ENCODE results near the gene TEX12.
"Not testable (repeated sequence)": the region's sequence is repeated elsewhere in the genome, so short reads cannot be mapped to it uniquely, and the experiment has no call there.

Gene TEX12

DNA sequence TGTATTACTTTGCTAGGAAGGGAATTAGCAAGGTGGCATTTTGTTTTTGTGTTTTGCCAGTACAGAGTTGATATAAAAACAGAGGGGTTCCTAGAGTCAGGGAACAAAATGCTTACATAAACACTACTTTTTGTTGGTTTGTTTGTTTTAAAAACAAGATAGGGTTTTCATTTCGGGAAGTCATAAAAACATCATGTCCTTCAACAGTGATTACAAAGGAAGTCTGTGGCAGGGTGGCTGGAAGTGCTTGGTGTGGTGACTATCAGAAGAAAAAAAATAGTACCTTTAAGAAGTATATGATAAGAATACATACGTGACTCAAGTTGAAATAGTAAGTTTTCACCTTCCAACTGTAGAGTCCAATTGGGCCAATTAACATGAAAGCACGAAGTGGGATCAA is 2.1 kb upstream of the TEX12 start:
- DNase-seq = no peak

DNA sequence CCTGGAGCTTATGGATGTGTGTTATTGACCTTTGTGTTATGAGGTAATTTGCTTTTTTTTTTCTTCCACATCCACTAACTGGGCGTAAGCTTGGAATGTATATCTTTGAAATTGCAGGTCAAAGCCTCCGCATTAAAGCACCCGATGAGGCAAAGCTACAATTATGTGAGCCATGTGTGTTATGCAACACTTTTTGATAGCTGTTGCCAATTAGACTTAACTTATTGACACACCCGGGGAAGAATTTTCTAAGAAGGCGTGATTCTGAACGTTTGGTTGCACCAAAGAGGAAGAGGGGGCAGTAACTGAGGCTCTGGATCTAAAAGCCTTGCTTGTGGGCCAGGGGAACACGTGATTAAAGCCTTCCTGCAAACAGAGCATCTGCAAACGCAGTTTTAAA is 610 bp upstream of the TEX12 start:
- DNase-seq = no peak

DNA sequence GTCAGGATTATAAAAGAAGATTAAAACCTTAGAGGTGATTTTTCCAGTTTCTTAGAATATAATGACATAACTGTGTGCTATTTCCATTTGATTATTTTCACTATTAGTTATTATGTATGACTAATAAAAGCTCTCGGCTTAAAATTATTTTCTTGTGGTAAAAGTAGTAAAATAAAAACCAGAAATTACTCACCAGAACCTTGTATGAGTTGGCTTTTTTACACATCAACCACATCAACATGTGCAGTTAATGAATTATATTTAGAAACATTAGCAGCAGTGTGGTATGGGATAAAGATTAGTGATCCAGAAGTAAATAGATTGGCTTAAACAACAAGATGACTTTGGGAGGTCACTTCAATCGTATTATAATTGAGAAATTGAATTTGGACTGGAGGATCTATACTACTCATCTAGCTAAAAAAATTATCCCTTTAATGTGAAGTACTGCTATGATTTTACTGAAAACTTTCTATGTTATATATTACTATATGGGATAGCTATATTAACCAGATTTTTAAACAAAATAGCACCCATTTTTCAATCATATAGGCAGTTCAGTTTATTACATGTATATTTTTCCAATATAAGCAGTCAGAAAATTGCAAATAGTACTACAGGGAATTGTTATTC is 5.3 kb downstream of the TEX12 start:
- no peak for DNase-seq

DNA sequence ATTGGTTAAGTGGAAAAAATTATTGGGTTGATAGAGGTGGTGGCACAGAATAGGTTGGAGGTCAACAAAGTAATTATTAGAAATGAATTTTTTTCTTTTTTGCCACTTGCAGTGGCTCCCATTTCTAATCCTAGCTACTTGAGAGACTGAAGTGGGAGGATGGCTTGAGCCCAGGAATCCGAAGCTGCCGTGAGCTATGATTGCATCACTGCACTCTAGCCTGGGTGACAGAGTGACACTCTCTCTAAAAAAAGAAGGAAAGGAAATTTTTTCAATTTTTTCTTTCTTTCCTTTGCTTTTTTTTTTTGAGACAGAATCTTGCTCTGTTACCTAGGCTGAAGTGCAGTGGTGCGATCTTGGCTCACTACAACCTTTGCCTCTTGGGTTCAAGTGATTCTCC is 6.0 kb downstream of the TEX12 start:
- no peak for DNase-seq

DNA sequence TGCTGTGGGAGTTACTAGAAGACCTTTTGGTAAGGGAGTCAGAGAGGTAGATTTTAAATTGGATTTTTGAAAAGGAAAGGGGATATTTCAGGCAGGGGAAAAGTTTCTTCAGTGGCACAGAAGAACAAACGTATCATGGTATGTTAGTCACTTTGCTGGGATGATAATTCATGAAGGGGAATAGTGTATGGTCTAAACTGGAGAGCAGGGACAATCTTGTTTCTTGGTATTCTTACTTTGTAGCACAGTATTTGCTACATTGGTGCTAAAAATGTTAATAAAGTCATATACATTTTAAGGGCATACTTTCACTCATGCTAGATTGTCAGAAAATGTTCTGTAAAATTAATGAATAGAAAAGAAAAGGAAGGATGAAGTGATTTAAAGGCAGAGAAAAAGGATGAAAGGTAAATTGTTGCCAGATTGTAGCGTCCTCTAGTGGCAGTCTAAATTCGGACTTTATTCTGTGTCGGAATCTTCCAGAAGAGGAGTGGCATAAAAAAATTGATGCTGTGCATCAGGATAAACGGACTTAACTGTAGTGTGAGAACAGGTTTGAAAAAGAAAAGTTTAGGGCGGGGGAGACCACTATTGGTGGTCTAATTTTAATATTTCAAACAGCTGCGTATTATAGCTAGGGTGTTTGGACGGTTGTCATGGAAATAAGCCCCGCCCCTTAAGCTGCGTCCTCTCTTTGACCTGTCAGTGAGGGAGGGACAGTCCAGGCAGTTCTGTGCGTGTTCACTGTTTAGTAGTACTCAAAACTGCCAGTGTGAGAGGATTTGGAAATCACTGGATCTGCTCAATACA is 7.8 kb downstream of the TEX12 start, which contains the start of gene BCO2:
TSS of gene BCO2 (plus strand) at position 724 of the 810 bp plus-strand sequence. CDS start 90 bp downstream, outside the sequence.
- peak; percentile 66 for DNase-seq

DNA sequence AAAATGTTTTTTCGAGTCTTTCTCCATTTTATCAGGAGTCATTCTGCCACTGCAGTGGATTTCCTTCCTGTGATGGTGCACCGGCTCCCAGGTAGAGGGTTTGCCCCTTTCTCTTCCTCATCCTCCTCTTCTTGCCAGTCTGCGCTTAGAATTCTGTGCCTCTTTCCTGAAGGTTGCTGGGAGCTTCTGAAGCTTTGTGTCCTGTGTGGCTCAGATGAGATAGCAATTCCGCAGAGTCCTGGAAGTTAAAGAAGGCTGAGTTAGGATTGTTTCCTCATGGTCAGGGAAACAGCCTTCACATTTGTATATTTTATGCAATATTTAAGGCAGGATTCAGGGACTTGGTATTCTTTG is 8.4 kb downstream of the TEX12 start:
- no peak for DNase-seq

GRCh38 chr11:112176077-112176476 is 8.9 kb downstream of the TEX12 start:
- DNase-seq = no peak

DNA sequence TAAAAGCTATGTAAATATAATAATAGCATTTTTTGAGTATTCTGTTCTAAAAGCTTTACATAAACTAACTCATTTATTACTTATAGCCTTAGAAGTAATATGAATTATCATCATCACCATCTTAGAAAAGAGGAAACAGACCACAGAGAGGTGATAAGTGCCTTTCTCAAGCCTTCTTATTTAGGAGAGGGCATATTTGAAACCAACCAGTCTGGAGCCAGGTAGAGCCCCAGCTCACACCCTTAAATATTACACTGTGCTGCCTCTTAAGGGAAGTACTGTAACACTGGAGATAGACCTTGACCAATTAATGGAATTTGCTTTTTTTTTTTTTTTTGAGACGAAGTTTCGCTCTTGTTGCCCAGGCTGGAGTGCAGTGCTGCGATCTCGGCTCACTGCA is 10.4 kb downstream of the TEX12 start:
- DNase-seq = no peak

DNA sequence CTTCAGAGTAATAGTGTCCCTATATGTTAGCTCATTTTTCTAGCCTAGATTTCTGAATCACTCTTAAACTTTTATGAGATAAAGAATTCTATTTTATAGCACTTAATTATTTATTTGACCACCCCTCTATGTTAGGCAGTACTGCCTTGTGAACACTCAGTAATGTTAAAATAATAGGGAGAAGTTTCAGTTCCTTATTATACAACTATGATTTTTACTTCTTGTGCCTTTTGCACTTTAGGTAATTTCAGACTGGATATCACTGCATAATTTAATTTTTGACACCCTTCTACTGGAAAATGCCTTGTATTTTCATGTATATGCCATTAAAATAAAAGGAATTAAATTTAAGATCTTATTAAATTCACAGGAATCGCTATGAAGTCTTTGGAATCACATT is 11.3 kb downstream of the TEX12 start:
- DNase-seq = no peak

DNA sequence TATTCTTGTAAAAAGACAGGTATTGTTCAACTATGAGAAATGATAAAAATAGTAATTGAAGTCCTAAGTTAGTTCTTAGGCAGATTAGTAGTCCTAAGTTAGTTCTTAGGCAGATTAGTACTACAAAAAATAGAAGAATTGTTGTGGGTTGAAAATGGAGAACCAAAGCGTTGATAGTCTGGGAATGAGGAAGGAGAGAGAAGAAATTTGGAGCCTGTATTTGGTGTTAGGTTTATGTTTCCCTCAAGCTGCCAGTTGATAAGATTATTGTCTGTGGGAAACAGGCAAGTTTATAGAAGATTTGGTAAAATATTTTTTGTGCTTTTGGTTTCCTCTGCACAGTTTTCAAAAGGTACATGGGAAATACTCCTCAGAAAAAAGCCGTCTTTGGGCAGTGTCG is 11.8 kb downstream of the TEX12 start:
- DNase-seq = no peak

- no peak for DNase-seq
Measured at GRCh38 chr11:112179601-112180000, 12.4 kb downstream of the TEX12 start.

DNA sequence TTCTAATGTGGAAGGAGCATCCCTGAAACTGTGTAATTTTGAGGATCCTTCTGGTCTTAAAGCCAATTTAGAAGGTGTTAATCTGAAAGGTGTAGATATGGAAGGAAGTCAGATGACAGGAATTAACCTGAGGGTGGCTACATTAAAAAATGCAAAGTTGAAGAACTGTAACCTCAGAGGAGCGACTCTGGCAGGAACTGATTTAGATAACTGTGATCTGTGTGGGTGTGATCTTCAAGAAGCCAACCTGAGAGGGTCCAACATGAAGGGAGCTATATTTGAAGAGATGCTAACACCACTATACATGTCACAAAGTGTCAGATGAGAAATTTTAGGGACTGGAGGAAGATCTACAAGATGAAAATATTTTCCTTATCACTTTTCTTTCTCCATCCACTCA is 15.7 kb downstream of the TEX12 start:
- DNase-seq = no peak

- DNase-seq = no peak
Measured at GRCh38 chr11:112185883-112186282, 18.7 kb downstream of the TEX12 start.

DNA sequence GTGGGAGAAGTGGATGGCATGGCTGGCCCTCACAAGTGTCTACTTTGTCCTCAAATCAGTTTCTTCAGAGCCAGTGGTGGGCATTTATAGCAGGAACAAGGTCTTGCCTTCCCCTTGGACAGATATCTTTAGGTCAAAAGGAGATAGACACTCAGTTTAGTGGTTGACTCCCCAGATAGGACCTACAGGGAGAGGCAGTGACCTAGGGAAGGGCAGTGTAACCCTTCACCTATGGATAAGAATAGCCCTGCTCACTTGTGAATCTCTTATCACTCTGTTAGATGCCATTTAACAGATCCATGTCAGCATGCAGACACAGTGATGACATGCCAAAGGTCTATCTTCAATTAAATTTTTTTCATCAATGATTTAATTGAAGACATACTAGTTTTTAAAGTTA is 19.1 kb downstream of the TEX12 start:
- DNase-seq = no peak

GRCh38 chr11:112195113-112195512 is 27.9 kb downstream of the TEX12 start:
- not testable (repeated sequence) for DNase-seq

GRCh38 chr11:112195951-112196351 is 28.8 kb downstream of the TEX12 start:
- no peak for DNase-seq

GRCh38 chr11:112196519-112197087 is 29.4 kb downstream of the TEX12 start:
- DNase-seq = no peak

DNA sequence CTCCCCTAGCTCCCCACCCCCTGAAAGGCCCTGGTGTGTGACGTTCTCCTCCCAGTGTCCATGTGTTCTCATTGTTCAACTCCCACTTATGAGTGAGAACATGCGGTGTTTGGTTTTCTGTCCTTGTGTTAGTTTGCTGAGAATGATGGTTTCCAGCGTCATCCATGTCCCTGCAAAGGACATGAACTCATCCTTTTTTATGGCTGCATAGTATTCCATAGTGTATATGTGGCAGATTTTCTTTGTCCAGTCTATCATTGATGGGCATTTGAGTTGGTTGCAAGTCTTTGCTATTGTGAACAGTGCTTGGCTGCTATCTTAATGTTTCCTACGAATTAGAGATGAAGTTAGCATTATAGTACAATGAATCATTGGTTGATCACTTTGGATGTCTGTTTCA is 31.9 kb downstream of the TEX12 start:
- DNase-seq = not testable (repeated sequence)

GRCh38 chr11:112200252-112200651 is 33.1 kb downstream of the TEX12 start:
- no peak for DNase-seq

DNA sequence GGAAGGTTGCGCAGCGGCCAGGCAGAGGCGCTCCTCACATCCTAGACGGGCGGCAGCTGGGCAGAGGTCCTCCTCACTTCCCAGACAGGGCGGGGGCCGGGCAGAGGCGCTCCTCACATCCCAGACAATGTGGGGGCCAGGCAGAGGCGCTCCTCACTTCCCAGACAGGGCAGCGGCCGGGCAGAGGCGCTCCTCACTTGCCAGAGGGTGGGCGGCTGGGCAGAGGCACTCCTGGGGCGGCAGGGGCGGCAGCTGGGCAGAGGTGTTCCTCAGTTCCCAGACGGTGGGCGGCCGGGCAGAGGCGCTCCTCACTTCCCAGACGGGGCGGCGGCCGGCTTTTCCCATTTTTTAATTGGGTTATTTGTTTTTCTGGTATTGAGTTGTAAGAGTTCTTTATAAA is 38.9 kb downstream of the TEX12 start:
- no peak for DNase-seq

GRCh38 chr11:112210890-112211289 is 43.7 kb downstream of the TEX12 start:
- DNase-seq = no peak

DNA sequence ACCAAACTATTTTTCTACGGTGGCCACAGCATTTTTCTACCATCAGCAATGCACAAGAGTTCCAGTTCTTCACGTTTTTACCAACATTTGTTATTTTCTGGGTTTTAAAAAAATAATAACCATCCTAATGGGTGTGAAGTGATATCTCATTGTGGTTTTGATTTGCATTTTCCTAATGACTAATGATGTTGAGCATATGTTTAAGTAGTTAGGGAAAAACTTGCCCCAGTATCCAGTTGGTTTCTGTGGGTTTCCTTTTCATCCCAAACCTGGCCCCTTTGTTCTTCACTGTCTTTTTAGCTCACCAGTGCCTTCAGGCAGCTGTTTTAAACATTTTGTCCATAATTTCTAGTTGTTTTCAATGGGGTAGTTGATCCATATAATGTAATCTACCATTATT is 44.4 kb downstream of the TEX12 start:
- no peak for DNase-seq

- DNase-seq = no peak
Measured at GRCh38 chr11:112212290-112212689, 45.1 kb downstream of the TEX12 start.

DNA sequence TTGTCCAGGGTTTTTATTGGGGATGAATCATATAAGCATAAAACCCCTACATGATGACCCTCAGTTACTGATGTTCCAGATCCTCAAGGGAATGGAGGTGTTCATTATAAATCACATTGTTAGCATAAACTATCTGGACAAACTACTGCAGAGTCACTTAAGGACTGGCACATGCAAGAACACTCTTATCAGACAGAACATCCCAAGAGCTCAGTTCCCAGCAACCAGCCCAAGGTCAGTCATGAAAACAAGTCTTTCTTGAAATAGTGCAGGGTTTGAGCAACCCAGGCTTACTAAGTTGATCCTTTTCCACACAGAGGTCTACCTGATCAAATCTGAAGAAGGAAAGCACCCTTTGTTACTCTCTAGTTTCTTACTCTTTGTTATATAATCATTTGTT is 45.5 kb downstream of the TEX12 start:
- DNase-seq = no peak
